GM21528 (cell line): ENCODE measurements around the gene TAL1.
"Not testable (repeated sequence)": the region's sequence is repeated elsewhere in the genome, so short reads cannot be mapped to it uniquely, and the experiment has no call there.

ENCODE experiments used
- ATAC-seq: cut with Tn5 transposase; IDR thresholded peaks from one replicate; pipeline ENCODE4 v1.9.1; 2021; ENCODE audit warnings: mild to moderate bottlenecking, moderate library complexity; ENCODE audit not compliant: unreplicated experiment, low FRiP score

Gene TAL1

GRCh38 chr1:47213230-47213963 lies 18.6 kb downstream of the TAL1 start:
- no peak for ATAC-seq

DNA sequence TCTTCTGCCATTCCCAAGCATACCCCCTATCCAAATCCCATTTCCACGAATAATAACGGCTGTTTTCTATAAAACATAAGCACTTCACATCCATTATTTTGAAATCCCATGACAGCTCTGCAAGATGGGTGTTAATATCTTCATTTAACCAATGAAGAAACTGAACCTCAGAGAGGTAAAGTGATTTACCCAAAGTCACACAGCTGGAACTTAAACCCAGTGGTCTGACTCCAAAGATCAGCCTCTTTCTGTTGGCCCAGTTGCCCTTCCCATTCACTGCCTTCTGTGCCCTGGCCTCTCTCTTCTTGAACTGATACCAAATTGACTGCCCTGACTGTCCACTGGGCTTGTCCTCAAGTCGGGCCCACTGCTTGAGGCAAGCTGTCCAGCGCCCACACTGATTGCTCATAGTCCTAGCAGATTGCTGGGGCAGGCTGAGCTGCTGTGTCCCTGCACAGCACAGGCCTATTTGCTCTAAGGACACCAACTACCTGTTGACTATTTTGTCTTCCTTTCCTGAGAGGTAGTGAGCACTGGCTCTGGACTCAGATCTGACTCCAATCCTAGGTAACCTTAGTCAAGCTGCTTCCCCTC lies 19.3 kb downstream of the TAL1 start:
- no peak for ATAC-seq

GRCh38 chr1:47211796-47212269 lies 20.2 kb downstream of the TAL1 start:
- no peak for ATAC-seq

DNA sequence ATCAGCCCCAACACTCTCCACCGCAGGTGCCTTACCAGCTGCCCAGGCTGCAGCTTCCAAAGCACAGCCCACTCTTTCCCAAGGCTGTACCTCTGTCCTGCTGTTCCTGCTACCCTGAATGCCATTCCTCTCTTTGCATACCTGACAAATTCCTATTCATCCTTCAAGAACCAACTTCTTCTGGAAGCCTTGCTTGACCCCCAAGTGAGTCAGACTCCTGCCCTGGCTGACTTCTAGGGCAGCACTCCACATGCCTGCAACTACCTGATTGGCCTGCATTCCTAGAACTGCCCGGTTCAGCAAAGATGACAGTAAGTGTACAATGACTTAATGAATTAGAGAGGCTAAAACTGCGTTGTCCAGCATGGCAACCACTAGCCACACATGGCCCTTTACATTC lies 21.4 kb downstream of the TAL1 start:
- ATAC-seq, result no peak

DNA sequence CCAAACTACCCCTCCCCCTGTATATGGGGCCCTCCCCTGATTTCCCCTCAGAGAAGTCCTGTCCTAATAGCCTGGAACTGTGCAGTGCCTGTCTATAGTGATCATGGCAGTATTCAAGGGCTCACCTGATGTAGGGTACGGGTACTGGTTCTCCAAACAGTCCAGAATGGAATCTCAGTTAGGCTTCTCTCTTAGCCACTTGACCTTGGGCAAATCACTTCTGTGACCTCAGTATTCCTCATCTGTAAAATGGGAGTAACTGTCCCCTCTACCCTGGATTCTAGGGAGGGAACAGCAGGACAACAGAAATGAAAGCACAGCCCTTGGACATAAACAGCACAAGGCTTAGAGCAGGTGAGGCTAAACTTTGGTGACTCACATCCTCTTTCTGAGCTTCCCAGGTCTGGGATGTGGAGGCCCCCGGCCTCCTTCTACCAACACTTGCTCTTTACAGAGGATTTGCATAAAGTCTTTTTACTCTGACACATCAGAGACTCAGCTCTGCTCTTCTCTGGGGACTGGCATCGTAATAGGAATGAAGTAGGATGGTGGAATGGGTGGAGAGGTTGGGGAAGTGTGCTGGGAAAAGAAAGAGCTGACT lies 22.2 kb downstream of the TAL1 start:
- no peak for ATAC-seq

DNA sequence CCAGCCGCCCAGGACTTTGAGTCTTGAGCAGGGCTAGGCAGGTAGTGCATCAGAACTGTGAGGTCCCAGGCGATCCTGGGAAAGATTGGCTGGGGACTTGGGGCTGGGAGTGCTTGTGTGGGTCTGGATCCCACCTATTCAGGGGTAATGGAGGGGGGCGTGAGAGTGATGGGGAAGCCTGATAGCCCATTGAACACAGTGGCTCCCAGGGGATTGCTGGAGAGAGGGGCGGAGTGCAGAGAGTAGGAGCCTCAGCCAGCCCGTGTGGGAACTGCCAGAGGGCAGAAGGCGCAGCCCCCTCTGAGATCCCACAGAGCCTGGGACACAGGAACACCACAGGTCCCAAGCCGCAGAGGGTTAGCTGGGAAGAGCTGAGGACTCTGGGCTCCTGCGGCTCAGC lies 22.9 kb downstream of the TAL1 start:
- no peak for ATAC-seq

DNA sequence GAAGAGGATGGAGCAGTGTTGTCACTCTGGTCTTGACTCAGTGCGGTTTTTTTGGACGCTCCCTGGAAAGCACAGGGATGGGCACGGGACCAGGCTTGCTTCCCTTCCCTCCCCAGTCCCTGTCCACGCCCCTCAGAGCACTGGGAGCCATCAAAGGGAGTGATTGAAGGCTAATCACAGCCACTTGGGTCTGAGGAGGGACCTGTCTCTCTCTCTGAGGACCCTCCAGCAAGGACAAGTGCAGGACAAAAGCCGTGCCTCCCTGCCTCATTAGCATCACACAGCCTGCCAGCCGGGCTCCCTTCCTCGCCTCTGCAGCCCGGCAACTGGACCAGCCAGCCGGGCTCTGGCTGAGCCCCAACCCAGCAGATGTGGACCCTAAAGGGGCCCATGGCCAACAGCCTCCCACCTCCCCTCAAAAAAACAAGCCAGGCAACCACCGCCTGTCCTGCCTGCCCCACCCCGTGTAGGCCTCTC lies 23.6 kb downstream of the TAL1 start:
- no peak for ATAC-seq

DNA sequence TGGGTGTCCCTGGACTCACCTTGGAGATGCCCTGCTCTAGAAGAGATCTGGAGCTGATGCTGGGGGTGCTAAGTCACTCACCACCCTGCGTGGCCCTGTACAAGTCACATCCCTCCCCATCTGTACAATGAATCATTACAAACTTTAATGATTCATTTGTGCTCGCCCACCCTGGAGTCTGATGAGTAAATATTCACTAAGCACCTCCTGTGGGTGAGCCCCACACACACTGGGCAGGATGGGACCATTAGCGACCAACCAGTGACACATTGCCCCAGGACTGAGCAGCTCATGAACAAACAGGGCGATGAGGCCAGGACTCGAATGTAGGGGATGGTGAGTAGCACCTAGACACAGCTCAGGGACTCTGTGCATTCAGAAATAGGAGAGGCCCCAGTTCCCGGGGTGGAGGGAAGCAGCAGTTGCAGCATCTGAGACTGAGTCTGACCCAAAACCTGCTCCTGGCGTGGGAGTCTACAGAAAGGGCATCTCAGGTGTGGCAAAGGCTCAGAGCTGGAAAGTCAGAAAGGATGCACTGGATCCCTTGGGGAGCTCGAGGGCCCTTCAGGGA lies 24.1 kb downstream of the TAL1 start:
- ATAC-seq, result no peak

GRCh38 chr1:47205918-47206317 lies 26.1 kb downstream of the TAL1 start:
- ATAC-seq, result no peak

- ATAC-seq, result not testable (repeated sequence)
Observed at GRCh38 chr1:47203504-47203903, 28.5 kb downstream of the TAL1 start.

- no peak for ATAC-seq
Observed at GRCh38 chr1:47201179-47201578, 30.8 kb downstream of the TAL1 start.

- no peak for ATAC-seq
Observed at GRCh38 chr1:47198214-47198613, 33.8 kb downstream of the TAL1 start.

DNA sequence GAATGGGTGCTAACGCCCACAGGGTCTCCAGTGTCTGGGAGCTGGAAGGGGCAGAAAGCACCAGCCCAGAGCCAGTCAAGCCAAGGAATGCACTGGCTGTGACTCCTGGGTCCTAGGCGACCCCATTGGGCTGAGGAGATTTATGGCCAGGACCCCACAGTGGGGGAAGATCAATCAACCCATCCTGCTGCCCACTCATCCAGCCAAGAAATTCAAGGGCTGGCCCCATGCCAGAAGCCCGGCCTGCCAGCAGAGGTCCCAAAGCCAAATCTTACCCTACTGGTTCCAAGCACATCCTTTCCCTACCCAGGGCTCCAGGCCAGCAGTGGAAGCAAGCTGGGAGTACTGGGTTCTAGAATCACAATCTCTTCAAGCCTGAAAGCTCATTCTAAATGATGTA lies 35.4 kb downstream of the TAL1 start:
- ATAC-seq, result no peak

DNA sequence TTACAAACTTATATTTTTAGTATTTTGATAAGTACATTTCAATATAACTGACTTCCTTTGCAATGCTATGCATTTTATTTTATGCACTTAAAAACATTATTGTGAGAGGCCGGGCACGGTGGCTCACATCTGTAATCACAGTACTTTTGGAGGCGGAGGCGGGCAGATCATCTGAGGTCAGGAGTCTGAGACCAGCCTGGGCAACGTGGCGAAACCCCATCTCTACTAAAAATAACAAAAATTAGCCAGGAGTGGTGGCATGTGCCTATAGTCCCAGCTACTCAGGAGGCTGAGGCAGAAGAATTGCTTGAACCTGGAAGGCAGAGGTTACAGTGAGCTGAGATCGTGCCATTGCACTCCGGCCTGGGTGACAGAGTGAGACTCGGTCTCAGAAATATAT lies 36.0 kb downstream of the TAL1 start:
- ATAC-seq, result not testable (repeated sequence)

GRCh38 chr1:47194311-47194710 lies 37.7 kb downstream of the TAL1 start:
- no peak for ATAC-seq

DNA sequence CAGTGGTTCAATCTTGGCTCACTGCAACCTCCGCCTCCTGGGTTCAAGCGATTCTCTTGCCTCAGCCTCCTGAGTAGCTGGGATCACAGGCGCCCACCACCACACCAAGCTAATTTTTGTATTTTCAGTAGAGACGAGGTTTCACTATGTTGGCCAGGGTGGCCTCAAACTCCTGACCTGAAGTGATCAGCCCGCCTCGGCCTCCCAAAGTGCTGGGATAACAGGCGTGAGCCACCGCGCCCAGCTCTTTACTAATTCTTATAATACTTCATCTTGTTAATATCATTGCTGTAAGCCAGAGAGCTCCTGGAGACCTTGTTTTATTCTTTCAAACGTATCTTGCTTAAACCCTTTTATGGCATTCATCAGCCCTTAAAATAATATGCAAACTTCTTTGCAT lies 38.5 kb downstream of the TAL1 start:
- not testable (repeated sequence) for ATAC-seq

GRCh38 chr1:47192458-47193384 lies 39.3 kb downstream of the TAL1 start:
- peak; percentile 76 for ATAC-seq

DNA sequence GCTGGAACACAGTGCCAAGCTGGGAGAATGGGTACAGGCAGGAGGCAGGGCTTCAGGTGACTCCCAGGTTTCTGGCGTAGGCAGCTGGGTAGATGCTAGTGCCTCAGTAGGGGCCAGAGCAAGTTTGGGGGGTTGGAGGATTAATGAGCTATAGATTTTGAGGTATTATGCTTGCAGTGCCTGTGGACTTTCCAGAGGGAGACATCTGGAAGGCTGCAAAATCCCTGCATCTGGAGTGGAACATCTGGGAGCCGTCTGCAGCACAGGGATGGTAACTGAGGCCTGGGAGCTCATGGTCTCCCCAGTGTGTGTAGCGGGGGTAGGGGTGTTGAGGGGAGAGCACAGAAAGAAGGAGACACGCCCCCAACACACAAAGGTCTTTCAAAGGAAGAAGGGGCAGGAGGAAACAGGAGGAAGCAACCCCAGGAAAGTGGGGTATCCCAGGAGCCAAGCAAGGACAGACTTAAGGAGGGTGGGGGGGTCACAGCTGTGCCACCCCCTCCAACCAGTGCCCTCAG lies 40.0 kb downstream of the TAL1 start:
- ATAC-seq, result no peak

GRCh38 chr1:47190857-47191256 lies 41.2 kb downstream of the TAL1 start:
- ATAC-seq, result no peak

DNA sequence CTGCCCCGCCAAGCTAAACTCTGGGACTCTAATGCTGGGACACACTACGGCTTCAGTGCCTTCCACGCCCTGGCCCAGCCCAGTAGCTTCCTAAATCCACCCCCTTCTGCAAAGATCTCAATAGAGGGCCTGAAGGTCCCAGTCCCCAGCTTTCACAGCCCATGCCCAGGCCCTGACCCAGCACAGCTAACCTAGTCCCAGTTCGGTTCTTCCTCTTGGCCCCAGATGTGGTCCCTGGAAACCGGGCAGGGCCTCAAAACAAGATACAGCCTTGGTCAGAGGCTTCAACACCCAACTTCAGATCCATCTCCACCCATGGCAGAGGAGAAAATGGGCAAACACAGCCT lies 41.5 kb downstream of the TAL1 start:
- ATAC-seq, result no peak
